ENCODE data around the gene SECISBP2L.

DNA sequence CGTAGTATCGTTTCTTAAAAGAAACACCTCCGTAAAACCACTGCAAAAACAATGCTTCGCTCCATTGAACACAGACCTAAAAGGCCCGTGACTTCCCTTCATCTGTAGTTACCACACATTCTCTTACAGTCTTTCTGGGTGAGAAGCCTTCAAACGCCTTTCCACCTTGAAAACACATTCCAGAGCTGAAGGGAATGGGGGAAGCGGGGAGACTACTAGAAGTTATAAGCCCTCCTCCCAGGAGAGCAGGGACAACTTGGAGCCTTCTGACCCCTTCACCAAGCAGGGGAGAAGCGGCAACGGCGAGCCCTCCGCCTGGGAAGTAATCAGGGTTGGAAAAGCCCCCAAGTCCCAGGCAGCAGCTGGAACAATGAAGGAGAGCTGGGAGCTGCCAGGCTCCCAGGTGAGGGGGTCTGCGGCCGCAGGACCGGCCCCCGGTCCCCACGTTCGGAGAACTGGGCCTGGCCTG, 461 bp downstream of the SECISBP2L start:
- TF ChIP-seq, protein P1, sequence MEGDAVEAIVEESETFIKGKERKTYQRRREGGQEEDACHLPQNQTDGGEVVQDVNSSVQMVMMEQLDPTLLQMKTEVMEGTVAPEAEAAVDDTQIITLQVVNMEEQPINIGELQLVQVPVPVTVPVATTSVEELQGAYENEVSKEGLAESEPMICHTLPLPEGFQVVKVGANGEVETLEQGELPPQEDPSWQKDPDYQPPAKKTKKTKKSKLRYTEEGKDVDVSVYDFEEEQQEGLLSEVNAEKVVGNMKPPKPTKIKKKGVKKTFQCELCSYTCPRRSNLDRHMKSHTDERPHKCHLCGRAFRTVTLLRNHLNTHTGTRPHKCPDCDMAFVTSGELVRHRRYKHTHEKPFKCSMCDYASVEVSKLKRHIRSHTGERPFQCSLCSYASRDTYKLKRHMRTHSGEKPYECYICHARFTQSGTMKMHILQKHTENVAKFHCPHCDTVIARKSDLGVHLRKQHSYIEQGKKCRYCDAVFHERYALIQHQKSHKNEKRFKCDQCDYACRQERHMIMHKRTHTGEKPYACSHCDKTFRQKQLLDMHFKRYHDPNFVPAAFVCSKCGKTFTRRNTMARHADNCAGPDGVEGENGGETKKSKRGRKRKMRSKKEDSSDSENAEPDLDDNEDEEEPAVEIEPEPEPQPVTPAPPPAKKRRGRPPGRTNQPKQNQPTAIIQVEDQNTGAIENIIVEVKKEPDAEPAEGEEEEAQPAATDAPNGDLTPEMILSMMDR (IDR thresholded peaks at IDR 0.05; ENCODE audit: low read length) = no peak
- no peak for TF ChIP-seq EZH2phosphoT487 (IDR thresholded peaks at IDR 0.05; ENCODE audit: low read length)
